GM19372 (cell line): Measurements from ENCODE around the gene UST.
"Not testable (repeated sequence)": the region's sequence is repeated elsewhere in the genome, so short reads cannot be mapped to it uniquely, and the experiment has no call there.

Experiments used
- ATAC-seq: cut with Tn5 transposase; IDR thresholded peaks from one replicate; pipeline ENCODE4 v1.9.1; 2021; ENCODE audit warnings: mild to moderate bottlenecking, low read depth, moderate library complexity; ENCODE audit not compliant: unreplicated experiment

UST gene

GRCh38 chr6:148857798-148858390 lies 111.1 kb downstream of the UST start:
- ATAC-seq: no peak

GRCh38 chr6:148864132-148864531 lies 117.3 kb downstream of the UST start:
- ATAC-seq: not testable (repeated sequence)

DNA sequence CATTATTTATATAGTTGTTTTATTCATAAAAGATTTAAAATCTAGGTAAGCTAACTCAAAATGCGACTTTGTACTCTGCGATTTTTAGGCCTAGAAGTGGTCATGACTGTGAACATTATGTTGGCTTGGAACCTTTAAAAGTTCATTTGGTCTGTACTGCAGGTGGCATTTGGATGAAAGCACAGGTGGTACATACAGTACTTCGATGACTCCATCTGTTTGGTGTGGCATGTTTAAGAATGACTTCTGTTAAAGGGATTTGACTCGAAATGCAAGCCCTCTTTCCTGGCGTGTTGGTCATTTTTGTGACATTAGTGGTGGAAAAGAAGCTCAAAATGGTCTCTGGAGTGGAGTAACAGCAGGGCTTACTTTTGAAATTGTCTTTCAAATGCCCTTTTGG lies 118.1 kb downstream of the UST start:
- ATAC-seq: no peak

GRCh38 chr6:148866657-148867268 lies 119.9 kb downstream of the UST start:
- peak; percentile 89 for ATAC-seq

- no peak for ATAC-seq
These were observed 121.0 kb downstream of the UST start for GRCh38 chr6:148867862-148868261.

DNA sequence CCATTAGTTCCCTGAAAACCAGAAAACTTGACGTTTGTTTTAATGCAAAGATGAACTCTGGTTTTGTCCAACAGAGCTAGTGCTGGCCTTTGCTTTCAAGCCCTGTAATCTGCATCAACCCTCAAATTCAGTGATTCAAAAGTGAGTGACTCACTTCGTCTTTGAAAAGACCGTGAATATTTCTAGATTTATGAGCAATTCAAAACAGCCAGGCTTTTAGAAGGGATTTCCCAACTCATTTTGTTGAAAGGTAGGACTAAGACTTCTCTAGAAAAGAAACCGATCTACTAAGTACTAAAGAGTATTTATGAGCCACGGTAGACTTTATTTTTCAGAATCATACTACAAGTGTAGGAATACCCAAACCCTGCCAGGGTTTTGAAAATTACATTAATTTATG lies 121.5 kb downstream of the UST start:
- no peak for ATAC-seq

DNA sequence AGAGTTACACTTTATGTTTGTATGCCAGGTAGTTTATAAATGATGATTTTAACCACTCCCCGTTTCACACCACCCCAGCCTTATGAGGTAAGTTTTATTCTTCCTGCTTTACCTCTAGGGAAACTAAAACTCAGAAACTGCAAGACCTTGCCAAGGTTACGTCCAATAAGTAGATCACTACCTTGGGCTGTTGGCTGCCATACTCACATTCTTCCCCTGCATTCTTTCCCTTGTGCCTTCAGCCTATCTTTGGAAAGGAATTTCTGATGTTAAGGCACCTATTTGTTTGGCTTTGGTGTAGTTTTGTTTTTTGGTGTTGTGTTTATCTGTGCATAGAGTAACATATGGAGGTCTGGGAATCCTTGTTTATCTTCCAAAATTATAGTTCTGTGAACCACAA lies 122.1 kb downstream of the UST start:
- no peak for ATAC-seq

DNA sequence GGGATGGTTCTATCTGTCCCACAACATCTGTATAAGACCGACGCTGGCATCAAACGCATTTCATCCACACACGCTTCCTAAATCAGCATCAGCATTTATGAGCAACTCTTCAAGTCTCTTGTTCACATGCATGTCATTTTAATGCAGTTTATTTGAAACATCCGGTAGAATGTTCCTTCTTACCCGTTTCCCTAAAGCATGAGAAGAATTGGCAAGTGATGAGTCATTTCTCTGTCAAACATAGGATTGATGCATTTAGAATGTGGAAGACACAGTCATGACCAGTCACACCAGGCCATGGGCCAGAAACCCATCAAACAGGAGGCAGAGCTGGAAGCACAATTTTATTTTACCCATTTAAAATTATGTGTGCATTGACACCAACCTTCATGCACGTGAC lies 122.8 kb downstream of the UST start:
- ATAC-seq: no peak

DNA sequence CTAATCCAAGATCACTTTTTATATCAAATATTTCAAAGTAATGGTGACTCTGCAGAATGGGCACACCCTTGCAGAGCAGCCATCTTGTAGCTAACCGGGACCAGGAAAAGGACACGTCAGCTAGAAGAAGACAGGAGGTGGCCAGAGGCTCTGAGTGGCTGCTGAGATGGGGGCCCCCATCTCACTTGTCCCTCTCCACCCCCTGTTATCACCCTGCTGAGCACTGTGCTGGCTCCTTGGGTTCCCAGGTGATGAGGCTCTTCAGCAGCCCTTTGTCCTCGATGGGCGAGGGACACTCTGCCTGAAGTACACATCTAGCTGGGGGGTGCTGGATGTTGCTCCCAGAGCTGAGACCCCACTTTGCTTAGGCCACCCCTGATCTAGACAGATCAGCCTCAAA lies 126.3 kb downstream of the UST start:
- no peak for ATAC-seq

DNA sequence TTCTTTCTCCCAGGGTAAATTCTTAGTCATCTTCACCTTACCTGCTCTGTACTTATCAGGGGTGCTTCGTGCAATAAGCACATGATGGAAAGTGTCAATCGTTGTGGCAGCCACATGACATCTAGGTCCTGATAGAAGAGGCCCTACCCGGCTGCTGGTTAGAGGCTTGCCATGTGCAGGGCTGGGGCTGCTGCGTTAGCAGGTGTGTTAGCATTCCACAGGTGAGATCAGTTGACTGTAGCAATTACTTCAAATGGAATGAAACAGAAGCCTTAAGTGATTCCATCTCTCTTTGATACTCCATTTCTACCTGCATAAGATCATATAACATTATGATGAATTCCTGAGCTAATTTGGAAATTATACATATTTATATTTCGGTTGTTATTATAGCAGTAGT lies 127.0 kb downstream of the UST start:
- no peak for ATAC-seq

GRCh38 chr6:148874698-148875293 lies 128.0 kb downstream of the UST start:
- no peak for ATAC-seq

DNA sequence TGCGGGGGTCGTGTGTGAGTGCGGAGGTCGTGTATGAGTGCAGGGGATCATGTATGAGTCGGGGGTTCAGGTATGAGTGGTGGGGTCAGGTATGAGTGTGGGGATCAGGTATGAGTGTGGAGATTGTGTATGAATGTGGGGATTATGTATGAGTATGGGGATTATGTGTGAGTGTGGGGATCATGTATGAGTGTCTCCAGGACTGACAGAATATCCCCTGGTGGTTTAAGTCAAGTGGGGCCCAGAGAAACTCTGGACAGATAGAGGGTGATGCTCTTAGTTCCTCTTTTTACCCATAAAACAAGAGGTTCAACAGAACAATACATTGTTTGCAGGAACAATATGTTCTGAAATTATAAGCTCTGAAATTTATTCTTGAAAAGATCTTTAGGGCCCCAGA lies 131.9 kb downstream of the UST start:
- ATAC-seq: no peak

DNA sequence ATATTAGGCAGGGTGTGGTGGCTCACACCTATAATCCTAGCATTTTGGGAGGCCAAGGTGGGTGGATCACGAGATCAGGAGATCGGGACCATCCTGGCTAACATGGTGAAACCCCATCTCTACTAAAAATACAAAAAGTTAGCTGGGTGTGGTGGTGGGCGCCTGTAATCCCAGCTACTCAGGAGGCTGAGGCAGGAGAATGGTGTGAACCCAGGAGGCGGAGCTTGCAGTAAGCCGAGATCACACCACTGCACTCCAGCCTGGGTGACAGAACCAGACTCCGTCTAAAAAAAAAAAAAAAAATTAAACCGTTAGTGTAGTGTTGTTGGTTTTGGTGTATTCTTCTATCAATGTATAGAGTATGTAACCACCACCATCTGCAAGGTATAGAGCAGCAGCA lies 133.9 kb downstream of the UST start:
- ATAC-seq: not testable (repeated sequence)

- no peak for ATAC-seq
These were observed 134.9 kb downstream of the UST start for GRCh38 chr6:148881593-148882311.

DNA sequence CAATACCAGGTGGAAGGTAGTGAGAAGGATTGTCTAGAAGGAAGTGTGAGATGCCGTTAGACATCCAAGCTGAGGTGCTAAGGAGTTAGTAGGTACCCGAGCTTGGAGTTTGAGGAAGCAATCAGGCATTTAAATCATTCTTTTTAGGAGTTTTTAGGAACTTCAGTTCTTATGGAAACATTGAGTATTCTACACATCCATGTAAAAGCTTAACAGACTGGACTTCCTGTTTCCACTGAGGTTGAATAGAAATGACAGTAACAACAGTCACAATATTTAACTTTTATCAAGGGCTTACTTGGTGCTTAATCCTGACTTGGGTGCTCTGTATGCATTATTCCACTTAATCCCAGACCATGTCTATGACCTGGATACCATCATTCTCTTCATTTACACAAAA lies 136.4 kb downstream of the UST start:
- ATAC-seq: no peak

DNA sequence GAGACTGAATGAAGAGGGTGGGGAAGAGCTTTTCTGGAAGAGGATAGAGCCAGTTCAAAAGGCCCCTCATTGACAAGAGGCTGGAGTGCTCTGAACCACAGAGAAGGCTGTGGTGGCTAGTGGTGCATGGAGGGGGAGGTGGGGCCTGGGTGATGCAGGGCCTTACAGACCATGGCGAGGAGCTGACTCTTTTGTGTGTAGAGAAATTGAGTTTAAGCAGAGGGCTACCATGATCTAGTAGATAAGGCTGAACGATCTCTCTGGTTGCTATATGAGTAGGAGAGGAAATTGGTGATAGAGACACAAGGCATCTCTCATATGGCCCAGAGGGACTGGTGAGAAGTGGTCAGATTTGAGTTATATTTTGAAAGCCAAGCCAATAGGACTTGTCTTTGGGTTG lies 137.6 kb downstream of the UST start:
- no peak for ATAC-seq

DNA sequence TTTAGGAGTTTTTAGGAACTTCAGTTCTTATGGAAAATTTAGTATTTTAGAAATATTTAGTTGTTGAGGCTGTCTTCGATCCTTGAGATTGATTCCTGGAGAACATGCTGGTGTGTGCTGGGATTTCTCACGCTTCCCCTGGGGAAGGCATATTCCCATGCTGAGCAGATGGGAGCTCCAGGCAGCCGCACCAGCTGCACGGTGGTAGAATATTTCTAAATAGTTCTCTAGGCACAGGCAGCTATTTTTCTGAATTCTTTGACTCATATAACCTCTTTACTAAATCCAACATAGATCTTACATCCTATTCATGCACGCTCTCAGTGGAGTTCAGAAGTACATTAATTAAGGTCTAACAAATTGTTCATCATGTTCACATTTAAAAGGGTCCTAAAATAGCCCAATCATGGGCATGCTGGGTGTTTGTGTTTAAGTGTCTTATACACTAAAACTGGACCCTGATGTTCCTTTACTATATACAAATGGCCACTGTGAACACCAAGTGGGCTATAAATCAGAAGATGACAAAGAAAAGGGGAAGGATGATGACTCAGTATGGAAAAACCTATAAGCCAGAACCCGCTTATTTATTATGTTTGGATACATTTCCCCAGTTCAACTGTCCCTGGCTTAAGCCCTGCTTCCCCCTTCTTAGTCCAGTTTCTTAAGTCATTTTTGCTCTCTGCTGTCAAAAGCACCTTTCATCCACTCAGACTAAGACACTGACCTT lies 138.5 kb downstream of the UST start:
- ATAC-seq: no peak

DNA sequence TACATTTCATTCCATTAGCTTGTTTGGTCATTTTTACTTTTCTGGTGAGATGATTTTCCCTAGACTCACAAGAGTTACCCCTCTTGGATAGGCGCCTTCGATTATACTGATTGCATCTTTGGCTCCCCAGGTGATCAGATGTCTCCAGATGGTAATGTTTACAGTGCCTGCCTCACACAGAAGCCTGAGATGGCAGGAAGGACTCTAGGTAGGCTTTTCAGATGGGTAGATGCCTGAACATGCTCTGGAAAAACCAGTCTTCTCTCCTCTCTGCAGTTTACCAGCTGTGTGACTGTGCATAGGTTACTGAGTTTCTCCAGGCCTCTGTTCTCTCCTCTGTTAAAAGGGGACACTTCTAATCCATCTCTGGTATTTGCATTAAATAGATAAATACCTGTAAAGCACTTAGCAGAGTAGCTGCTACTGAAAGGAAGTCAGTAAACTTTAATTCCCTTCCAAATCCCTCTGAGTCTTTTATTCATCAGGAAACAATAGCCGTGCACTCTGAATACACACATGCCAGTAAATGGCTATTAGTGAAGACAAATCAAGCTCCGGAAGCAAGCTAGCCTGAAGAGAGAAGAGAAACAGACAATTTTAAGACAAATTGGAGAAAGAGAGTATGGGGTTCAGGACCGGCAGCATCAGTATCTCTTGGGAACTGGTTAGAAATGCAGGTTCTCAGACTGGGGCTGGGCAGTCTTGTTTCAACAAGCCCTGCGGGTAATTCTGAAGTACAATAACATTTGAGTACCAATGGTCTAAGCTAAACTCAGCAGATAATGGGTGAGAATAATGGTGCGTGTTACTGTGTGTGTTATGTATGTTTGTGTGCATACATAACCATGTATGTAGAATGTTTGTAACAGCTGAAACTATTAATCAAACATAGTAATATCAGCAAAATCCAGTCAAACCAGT lies 139.4 kb downstream of the UST start:
- no peak for ATAC-seq

DNA sequence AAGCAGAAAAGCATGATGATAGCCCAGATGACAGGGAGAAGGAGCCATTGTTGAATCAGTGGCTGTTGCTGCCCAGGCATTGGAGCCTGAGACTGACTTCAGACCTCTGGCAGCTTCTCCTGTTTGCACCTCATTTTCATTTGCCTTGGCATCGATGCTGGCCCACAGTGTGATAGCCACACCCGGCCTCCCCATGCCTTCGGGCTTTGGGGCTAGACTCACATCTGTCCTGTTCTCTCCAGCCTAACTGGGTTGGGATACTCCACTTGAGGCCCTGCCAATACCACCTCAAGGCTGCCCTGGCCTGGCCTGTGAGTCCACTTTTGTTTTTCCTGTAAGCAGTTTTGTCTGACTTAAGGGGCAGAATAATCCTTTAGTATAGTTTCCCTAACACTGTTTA lies 140.4 kb downstream of the UST start:
- no peak for ATAC-seq

- ATAC-seq: no peak
These were observed 142.0 kb downstream of the UST start for GRCh38 chr6:148888856-148889255.
